Measurements from ENCODE around the gene BLACAT1. TPM values are rescaled to one million over a fixed set of nuclear protein-coding genes. Genes with fewer than 3 reads are reported as not detected.
A peak's percentile ranks its signal among the peaks of the same experiment; 100 is the strongest.

The BLACAT1 gene
- total and polyA plus RNA-seq, 2 of the 4 experiments (the other 2 are of a cell fraction): under 0.01 to 0.05 TPM

- DNase-seq (no peak), ATAC-seq (ENCODE audit: low read depth) (no peak)
- Histone ChIP-seq H3K4ac (ENCODE audit: low read depth, low read length) (no peak overlapping the region), H4K5ac (ENCODE audit: low read depth, low read length) (no peak overlapping the region), H4K91ac (ENCODE audit: insufficient read depth, low read depth, low read length) (no peak overlapping the region), H3K27me3 (ENCODE audit: control insufficient read depth, insufficient read depth, low read length) (peaks cover 48% of the 10 kb centered on the region), H2AK9ac (replicated peaks; ENCODE audit: low read depth, low read length, poor library complexity) (no peak overlapping the region), H2BK120ac (ENCODE audit: low read depth, low read length) (no peak overlapping the region), H3K36me3 (ENCODE audit: control insufficient read depth, insufficient read depth, low read length) (no peaks in the 10 kb centered on the region), H3K14ac (replicated peaks; ENCODE audit: low read depth, low read length) (no peak overlapping the region), H2BK15ac (ENCODE audit: low read depth, low read length) (no peak overlapping the region), H3K18ac (ENCODE audit: low read depth, low read length) (no peak overlapping the region), H2AFZ (replicated peaks; ENCODE audit: low read length, poor library complexity) (peak overlapping the region; percentile 33), H4K8ac (ENCODE audit: low read depth in 2 of 2, low read length in 2 of 2) (no peak overlapping the region), H3K9ac (ENCODE audit: low read depth, low read length) (no peak overlapping the region), H4K20me1 (ENCODE audit: insufficient read depth, low read length) (0 out of 2 replicates have a peak, but pooled peaks cover 4% of the 10 kb centered on the region), H3K79me1 (ENCODE audit: low read depth in 1 of 2, low read length in 2 of 2) (no peaks in the 10 kb centered on the region), H2BK5ac (ENCODE audit: low read depth, low read length, poor library complexity, severe bottlenecking) (no peak overlapping the region), H2AK5ac (ENCODE audit: low read depth, low read length) (no peak overlapping the region), H3K27ac (ENCODE audit: insufficient read depth, low read length) (no peak overlapping the region), H3K4me1 (ENCODE audit: control insufficient read depth, insufficient read depth, low read length) (no peaks in the 10 kb centered on the region), H3K4me3 (ENCODE audit: insufficient read depth, low read depth, low read length) (no peak overlapping the region), H3K23ac (ENCODE audit: low read depth, low read length) (no peak overlapping the region), H3K9me1 (ENCODE audit: insufficient read depth, low read length) (no peaks in the 10 kb centered on the region), H3K56ac (ENCODE audit: extremely low read depth, insufficient read depth, low read length) (no peak overlapping the region), H2BK20ac (ENCODE audit: low read depth, low read length) (no peak overlapping the region), H3K9me3 (ENCODE audit: control insufficient read depth, insufficient read depth, low read length) (no peaks in the 10 kb centered on the region), H3K4me2 (ENCODE audit: low read depth, low read length) (no peak overlapping the region)
- ChIA-PET CTCF (interaction anchor here (0.7 to 3.0 kb wide), 3 partner anchors 8 to 156 kb away, joined by 3 to 12 read pairs (median 3); no protein-coding TSS in a partner anchor), POLR2A (ENCODE audit: unreplicated experiment) (no interaction called here)
- in situ Hi-C loops (cut with MboI; ENCODE audit: low sequenced_read_pairs): loop anchor here (10.0 kb wide), 1 partner anchor 206 kb away; no protein-coding TSS in a partner anchor
- no TSS peak for BruUV-seq (replicated peaks)
- dilution Hi-C loops (cut with HindIII; ENCODE audit: low sequenced_read_pairs, unreplicated experiment): no loop called here
- 34% methylated on average over 7 of the region's 17 CpGs; no CpG with 5 or more reads in 1 of the 2 experiments for WGBS, 2 experiments (ENCODE audit: extremely low coverage in 2 of 2, insufficient read length in 1 of 2)
- intact Hi-C loops (cut with micrococcal nuclease): no loop called here
- TF ChIP-seq MXI1 (IDR thresholded peaks at IDR 0.05; ENCODE audit: borderline replicate concordance, low read depth, low read length) (no peak), ELK1 (IDR thresholded peaks at IDR 0.05; ENCODE audit: borderline replicate concordance, low read depth, low read length) (no peak), MAFK (IDR thresholded peaks at IDR 0.05; ENCODE audit: low read depth, low read length) (no peak), CHD1 (IDR thresholded peaks at IDR 0.05; ENCODE audit: low read depth, low read length) (no peak), RAD21 (IDR thresholded peaks at IDR 0.05; ENCODE audit: low read length) (no peak), FOS (IDR thresholded peaks at IDR 0.05; ENCODE audit: low read depth, low read length) (no peak), CTCF (conservative IDR thresholded peaks at IDR 0.05; ENCODE audit: low read depth, low read length) (no peak), NFE2L2 (IDR thresholded peaks at IDR 0.05; ENCODE audit: low read depth, low read length) (no peak), USF2 (IDR thresholded peaks at IDR 0.05; ENCODE audit: low read depth, low read length) (no peak), RCOR1 (IDR thresholded peaks at IDR 0.05; ENCODE audit: insufficient replicate concordance, low read length) (no peak), SMC3 (IDR thresholded peaks at IDR 0.05; ENCODE audit: low read depth, low read length) (no peak), POLR2A (IDR thresholded peaks at IDR 0.05; ENCODE audit: low read depth, low read length) (no peak), CEBPB (IDR thresholded peaks at IDR 0.05; ENCODE audit: low read depth, low read length) (no peak), MAZ (IDR thresholded peaks at IDR 0.05; ENCODE audit: borderline replicate concordance, low read depth, low read length) (no peak)
Measured at GRCh38 chr1:205480349-205480985, 24.6 kb upstream of the BLACAT1 start.

All from IMR-90 (cell line).